GM18858 (cell line): ENCODE data around the gene ARHGAP15.
"Not testable (repeated sequence)": the region's sequence is repeated elsewhere in the genome, so short reads cannot be mapped to it uniquely, and the experiment has no call there.

Experiments
- ATAC-seq: cut with Tn5 transposase; IDR thresholded peaks from one replicate; pipeline ENCODE4 v1.9.1; 2021; ENCODE audit not compliant: unreplicated experiment

The ARHGAP15 gene

GRCh38 chr2:143128681-143129580 lies at the start of gene ARHGAP15:
TSS of gene ARHGAP15 (plus strand) at chr2:143129419.
- peak; percentile 85 for ATAC-seq

GRCh38 chr2:143081616-143082015 lies 47.6 kb upstream of the ARHGAP15 start:
- ATAC-seq = no peak

- ATAC-seq = peak; percentile 41
These were observed 45.6 kb upstream of the ARHGAP15 start for GRCh38 chr2:143083636-143084035.

- no peak for ATAC-seq
These were observed 44.8 kb upstream of the ARHGAP15 start for GRCh38 chr2:143084462-143084861.

- ATAC-seq = peak; percentile 67
These were observed 44.0 kb upstream of the ARHGAP15 start for GRCh38 chr2:143085125-143085784.

- ATAC-seq = no peak
These were observed 42.2 kb upstream of the ARHGAP15 start for GRCh38 chr2:143087033-143087432.

GRCh38 chr2:143088388-143088787 lies 40.8 kb upstream of the ARHGAP15 start:
- ATAC-seq = no peak

GRCh38 chr2:143089520-143089919 lies 39.7 kb upstream of the ARHGAP15 start:
- not testable (repeated sequence) for ATAC-seq

- peak; percentile 92 for ATAC-seq
These were observed 18.3 kb upstream of the ARHGAP15 start for GRCh38 chr2:143110758-143111428.

- no peak for ATAC-seq
These were observed 12.0 kb upstream of the ARHGAP15 start for GRCh38 chr2:143117225-143117624.

GRCh38 chr2:143121079-143121478 lies 8.1 kb upstream of the ARHGAP15 start:
- no peak for ATAC-seq

- ATAC-seq = no peak
These were observed 7.3 kb upstream of the ARHGAP15 start for GRCh38 chr2:143121957-143122356.

GRCh38 chr2:143123911-143124310 lies 5.3 kb upstream of the ARHGAP15 start:
- no peak for ATAC-seq

GRCh38 chr2:143124445-143124844 lies 4.8 kb upstream of the ARHGAP15 start:
- ATAC-seq = no peak

GRCh38 chr2:143125717-143126116 lies 3.5 kb upstream of the ARHGAP15 start:
- no peak for ATAC-seq

- peak; percentile 29 for ATAC-seq
These were observed 3.1 kb downstream of the ARHGAP15 start for GRCh38 chr2:143132355-143132754.

GRCh38 chr2:143133783-143134182 lies 4.6 kb downstream of the ARHGAP15 start:
- ATAC-seq = no peak

- no peak for ATAC-seq
These were observed 9.1 kb downstream of the ARHGAP15 start for GRCh38 chr2:143138292-143138691.

- ATAC-seq = peak; percentile 18
These were observed 10.7 kb downstream of the ARHGAP15 start for GRCh38 chr2:143139835-143140393.

- peak; percentile 81 for ATAC-seq
These were observed 11.8 kb downstream of the ARHGAP15 start for GRCh38 chr2:143140864-143141661.
